A204.1 (cell line): ENCODE results near the gene SYT17.
"Not testable (repeated sequence)": the region's sequence is repeated elsewhere in the genome, so short reads cannot be mapped to it uniquely, and the experiment has no call there.

Experiments used
- FAIRE-seq: peaks from 2 replicates; lab custom pipeline; 2012; peaks lifted over from hg19 to GRCh38; lab: Jason Lieb, UNC

SYT17 gene

GRCh38 chr16:19174478-19174877 lies 6.4 kb downstream of the SYT17 start:
- no peak for FAIRE-seq

GRCh38 chr16:19175492-19176262 lies 7.6 kb downstream of the SYT17 start:
- FAIRE-seq: no peak

GRCh38 chr16:19177111-19177739 lies 9.2 kb downstream of the SYT17 start:
- FAIRE-seq: no peak

GRCh38 chr16:19179546-19180490 lies 11.8 kb downstream of the SYT17 start:
- FAIRE-seq: no peak

- no peak for FAIRE-seq
These were observed 12.7 kb downstream of the SYT17 start for GRCh38 chr16:19180741-19181140.

- FAIRE-seq: no peak
These were observed 14.4 kb downstream of the SYT17 start for GRCh38 chr16:19182481-19182880.

GRCh38 chr16:19183187-19183586 lies 15.1 kb downstream of the SYT17 start:
- no peak for FAIRE-seq

GRCh38 chr16:19184823-19185509 lies 16.9 kb downstream of the SYT17 start:
- no peak for FAIRE-seq

- no peak for FAIRE-seq
These were observed 17.4 kb downstream of the SYT17 start for GRCh38 chr16:19185510-19185851.

- no peak for FAIRE-seq
These were observed 18.4 kb downstream of the SYT17 start for GRCh38 chr16:19186408-19186807.

- not testable (repeated sequence) for FAIRE-seq
These were observed 19.9 kb downstream of the SYT17 start for GRCh38 chr16:19187961-19188360.

GRCh38 chr16:19188406-19188805 lies 20.4 kb downstream of the SYT17 start:
- no peak for FAIRE-seq

GRCh38 chr16:19192865-19193264 lies 24.8 kb downstream of the SYT17 start:
- no peak for FAIRE-seq

- no peak for FAIRE-seq
These were observed 28.8 kb downstream of the SYT17 start for GRCh38 chr16:19196871-19197270.

- FAIRE-seq: no peak
These were observed 35.4 kb downstream of the SYT17 start for GRCh38 chr16:19203374-19203966.

GRCh38 chr16:19210280-19210924 lies 42.4 kb downstream of the SYT17 start:
- no peak for FAIRE-seq

- no peak for FAIRE-seq
These were observed 42.9 kb downstream of the SYT17 start for GRCh38 chr16:19210968-19211367.

- no peak for FAIRE-seq
These were observed 44.0 kb downstream of the SYT17 start for GRCh38 chr16:19212059-19212458.

GRCh38 chr16:19213885-19214284 lies 45.8 kb downstream of the SYT17 start:
- no peak for FAIRE-seq

GRCh38 chr16:19215705-19216104 lies 47.7 kb downstream of the SYT17 start:
- FAIRE-seq: no peak

- no peak for FAIRE-seq
These were observed 50.5 kb downstream of the SYT17 start for GRCh38 chr16:19218581-19218980.
